ENCODE data around the gene RTN4R. TPM values are rescaled to one million over a fixed set of nuclear protein-coding genes. Genes with fewer than 3 reads are reported as not detected.
"Not testable (repeated sequence)": the region's sequence is repeated elsewhere in the genome, so short reads cannot be mapped to it uniquely, and the experiment has no call there.

The RTN4R gene
- total RNA-seq, 1 donor = under 0.01 TPM

DNA sequence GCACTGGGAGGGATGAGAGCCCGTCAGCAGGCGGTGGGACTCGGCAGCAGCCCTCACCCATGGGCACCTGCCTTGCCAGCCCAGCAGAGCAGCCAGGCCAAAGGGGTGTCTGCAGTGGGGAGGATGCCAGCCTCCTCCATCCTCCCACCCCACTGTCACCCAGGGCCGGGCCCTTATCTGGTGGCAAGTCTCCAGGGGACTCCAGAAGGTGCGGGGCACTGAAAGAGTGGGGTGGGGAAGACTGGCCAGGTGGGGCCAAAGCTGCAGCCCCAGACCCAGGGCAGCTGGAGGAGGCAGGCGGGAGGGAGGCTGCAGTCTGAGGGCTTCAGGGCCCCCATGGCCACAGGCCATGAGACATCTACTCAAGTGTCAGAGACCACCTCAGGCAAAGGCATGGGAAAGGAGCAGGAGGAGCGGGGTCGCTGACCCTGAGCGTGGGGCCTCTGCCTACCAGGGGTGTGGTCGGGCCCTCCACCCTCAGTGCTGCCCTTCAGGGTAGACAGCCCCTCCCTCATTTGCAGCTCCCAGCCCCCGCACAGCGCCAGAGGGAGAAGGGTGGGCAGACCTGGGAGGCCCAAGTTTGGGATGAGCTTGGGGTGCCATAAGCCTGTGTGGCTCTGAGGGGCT lies 48.2 kb upstream of the RTN4R start:
- Histone ChIP-seq H3K4me2 (ENCODE audit: insufficient read depth, low read length) (no peak overlapping the region), H3K9me3 (ENCODE audit: low read depth, low read length) (no peaks in the 10 kb centered on the region), H3K79me2 (ENCODE audit: insufficient read depth, low read length) (peaks cover 35% of the 10 kb centered on the region), H3K36me3 (ENCODE audit: insufficient read depth, low read length) (no peaks in the 10 kb centered on the region), H4K20me1 (ENCODE audit: insufficient read depth, low read length) (peaks cover 11% of the 10 kb centered on the region), H2AFZ (ENCODE audit: low read length) (no peak overlapping the region), H3K27me3 (ENCODE audit: insufficient read depth, low read length) (no peaks in the 10 kb centered on the region), H3K4me1 (ENCODE audit: insufficient read depth, low read length) (peaks cover 18% of the 10 kb centered on the region), H3K4me3 (ENCODE audit: insufficient read depth, low read length) (no peak overlapping the region), H3K27ac (ENCODE audit: low read depth, low read length) (no peak overlapping the region)
- peak; percentile 34 for DNase-seq (ENCODE audit: insufficient read length, low spot score, missing footprints)
- TF ChIP-seq, protein P1, sequence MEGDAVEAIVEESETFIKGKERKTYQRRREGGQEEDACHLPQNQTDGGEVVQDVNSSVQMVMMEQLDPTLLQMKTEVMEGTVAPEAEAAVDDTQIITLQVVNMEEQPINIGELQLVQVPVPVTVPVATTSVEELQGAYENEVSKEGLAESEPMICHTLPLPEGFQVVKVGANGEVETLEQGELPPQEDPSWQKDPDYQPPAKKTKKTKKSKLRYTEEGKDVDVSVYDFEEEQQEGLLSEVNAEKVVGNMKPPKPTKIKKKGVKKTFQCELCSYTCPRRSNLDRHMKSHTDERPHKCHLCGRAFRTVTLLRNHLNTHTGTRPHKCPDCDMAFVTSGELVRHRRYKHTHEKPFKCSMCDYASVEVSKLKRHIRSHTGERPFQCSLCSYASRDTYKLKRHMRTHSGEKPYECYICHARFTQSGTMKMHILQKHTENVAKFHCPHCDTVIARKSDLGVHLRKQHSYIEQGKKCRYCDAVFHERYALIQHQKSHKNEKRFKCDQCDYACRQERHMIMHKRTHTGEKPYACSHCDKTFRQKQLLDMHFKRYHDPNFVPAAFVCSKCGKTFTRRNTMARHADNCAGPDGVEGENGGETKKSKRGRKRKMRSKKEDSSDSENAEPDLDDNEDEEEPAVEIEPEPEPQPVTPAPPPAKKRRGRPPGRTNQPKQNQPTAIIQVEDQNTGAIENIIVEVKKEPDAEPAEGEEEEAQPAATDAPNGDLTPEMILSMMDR (IDR thresholded peaks at IDR 0.05; ENCODE audit: extremely low read depth, low read depth, low read length) = no peak

DNA sequence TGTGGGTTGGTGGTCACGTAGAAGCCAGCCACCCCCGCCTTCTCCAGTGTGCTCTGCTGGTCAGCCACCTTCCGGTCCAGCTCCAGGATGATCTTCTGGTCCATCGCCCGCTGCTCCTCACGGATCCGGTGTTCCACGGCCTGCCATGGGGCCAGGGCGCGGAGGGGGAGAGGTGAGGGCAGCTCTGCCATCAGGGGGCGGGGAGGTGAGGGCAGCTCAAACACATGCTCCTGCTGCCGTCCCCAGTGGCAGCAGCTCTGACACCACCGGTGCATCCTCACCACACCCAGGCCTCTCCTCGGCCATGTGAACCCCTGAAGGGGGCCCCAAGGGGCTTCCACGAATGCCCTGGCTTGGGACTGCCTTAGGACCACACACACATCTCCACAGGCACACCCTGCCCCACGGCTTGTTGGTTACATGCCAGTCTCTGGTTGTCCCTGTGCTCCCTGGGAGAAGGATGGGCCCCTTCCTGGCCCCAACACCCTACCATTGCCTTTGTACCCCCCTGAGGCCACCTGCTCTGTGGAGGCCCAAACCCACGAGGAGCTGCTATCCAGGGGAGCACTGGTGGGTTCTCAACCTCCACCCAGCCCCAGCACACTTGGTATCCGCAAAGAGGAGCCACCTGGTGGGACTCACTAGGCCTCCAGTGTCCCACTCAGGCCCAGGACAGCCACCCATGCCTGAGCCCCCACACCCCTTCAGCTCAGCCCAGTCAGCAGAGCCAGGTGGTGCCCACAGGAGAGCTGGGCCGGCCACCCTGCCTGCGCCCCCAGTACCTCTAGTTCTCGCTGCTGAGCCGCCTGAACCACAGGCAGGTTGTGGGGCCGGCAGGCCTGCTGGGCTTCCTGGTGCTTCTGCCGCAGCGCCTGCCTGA lies 47.5 kb upstream of the RTN4R start:
- no peak overlapping the region for H3K27ac ChIP-seq (ENCODE audit: low read depth, low read length)
- H3K79me2 ChIP-seq (ENCODE audit: insufficient read depth, low read length) = peaks cover 32% of the 10 kb centered on the region
- TF ChIP-seq, protein P1 (IDR thresholded peaks at IDR 0.05; ENCODE audit: extremely low read depth, low read depth, low read length) = no peak
- no peak overlapping the region for H2AFZ ChIP-seq (ENCODE audit: low read length)
- H3K4me2 ChIP-seq (ENCODE audit: insufficient read depth, low read length) = no peak overlapping the region
- no peaks in the 10 kb centered on the region for H3K9me3 ChIP-seq (ENCODE audit: low read depth, low read length)
- peak; percentile 45 for DNase-seq (ENCODE audit: insufficient read length, low spot score, missing footprints)
- H3K36me3 ChIP-seq (ENCODE audit: insufficient read depth, low read length) = no peaks in the 10 kb centered on the region
- H3K4me1 ChIP-seq (ENCODE audit: insufficient read depth, low read length) = peaks cover 13% of the 10 kb centered on the region
- H3K4me3 ChIP-seq (ENCODE audit: insufficient read depth, low read length) = no peak overlapping the region
- no peaks in the 10 kb centered on the region for H3K27me3 ChIP-seq (ENCODE audit: insufficient read depth, low read length)
- H4K20me1 ChIP-seq (ENCODE audit: insufficient read depth, low read length) = peaks cover 11% of the 10 kb centered on the region

DNA sequence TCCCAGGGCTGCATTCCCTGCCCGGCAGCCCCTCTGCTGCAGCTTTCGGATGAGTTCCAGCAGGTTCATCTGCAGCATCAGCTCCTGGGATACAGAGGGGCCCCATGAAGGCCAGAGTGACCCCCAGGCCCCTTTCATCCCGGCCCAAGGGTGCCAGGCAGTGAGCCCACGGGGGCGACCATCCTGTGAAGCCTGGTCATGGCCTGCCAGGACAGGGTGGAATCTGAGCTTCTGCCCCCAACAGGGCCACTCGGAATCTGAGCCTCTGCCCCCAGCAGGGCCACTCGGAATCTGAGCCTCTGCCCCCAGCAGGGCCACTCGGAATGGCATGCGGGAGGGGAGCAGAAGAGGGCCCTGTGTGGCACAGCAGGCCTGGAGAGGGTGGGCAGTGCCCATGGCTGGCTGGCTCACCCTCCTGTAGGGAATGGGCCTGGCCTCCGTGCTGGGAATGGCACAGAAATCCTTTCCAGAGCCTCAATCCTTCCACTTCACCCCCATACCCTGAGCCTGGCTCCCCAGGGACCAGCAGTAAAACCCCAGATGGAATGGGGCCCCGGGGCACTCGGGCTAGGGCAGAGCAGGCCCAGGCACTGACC lies 46.7 kb upstream of the RTN4R start:
- Histone ChIP-seq H3K4me1 (ENCODE audit: insufficient read depth, low read length) (peaks cover 13% of the 10 kb centered on the region), H4K20me1 (ENCODE audit: insufficient read depth, low read length) (peaks cover 11% of the 10 kb centered on the region), H3K79me2 (ENCODE audit: insufficient read depth, low read length) (peaks cover 26% of the 10 kb centered on the region)
- not testable (repeated sequence) for H3K4me2 ChIP-seq (ENCODE audit: insufficient read depth, low read length); H3K27ac ChIP-seq (ENCODE audit: low read depth, low read length); H3K4me3 ChIP-seq (ENCODE audit: insufficient read depth, low read length); H3K36me3 ChIP-seq (ENCODE audit: insufficient read depth, low read length); H3K9me3 ChIP-seq (ENCODE audit: low read depth, low read length); H3K27me3 ChIP-seq (ENCODE audit: insufficient read depth, low read length); H2AFZ ChIP-seq (ENCODE audit: low read length)
- DNase-seq (ENCODE audit: insufficient read length, low spot score, missing footprints) = peak; percentile 22

DNA sequence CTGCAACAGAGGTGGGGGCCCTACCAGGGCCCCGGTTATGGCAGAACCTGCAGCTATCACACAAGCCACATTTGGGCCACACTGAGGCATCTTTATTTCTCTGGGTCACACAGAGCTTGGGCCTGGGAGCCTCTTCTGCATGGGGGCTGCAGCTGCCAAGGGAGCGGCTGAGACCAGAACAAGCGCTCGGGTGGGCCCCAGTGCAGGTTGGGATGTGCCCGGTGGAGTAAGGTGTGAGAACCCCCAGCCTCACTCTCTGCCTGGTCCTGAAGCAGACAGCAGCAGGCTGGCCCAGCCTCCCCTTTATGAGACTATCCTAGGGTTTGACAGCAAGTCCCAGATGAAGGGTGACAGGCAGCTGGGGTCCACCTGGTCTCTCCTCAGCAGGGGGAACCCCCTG lies 46.1 kb upstream of the RTN4R start:
- Histone ChIP-seq H4K20me1 (ENCODE audit: insufficient read depth, low read length) (peaks cover 11% of the 10 kb centered on the region), H3K79me2 (ENCODE audit: insufficient read depth, low read length) (peaks cover 22% of the 10 kb centered on the region), H3K4me1 (ENCODE audit: insufficient read depth, low read length) (peaks cover 12% of the 10 kb centered on the region)
- H3K27me3 ChIP-seq (ENCODE audit: insufficient read depth, low read length); DNase-seq (ENCODE audit: insufficient read length, low spot score, missing footprints); H3K9me3 ChIP-seq (ENCODE audit: low read depth, low read length); H3K4me2 ChIP-seq (ENCODE audit: insufficient read depth, low read length); H3K36me3 ChIP-seq (ENCODE audit: insufficient read depth, low read length); H3K27ac ChIP-seq (ENCODE audit: low read depth, low read length); H3K4me3 ChIP-seq (ENCODE audit: insufficient read depth, low read length); H2AFZ ChIP-seq (ENCODE audit: low read length): not testable (repeated sequence)

DNA sequence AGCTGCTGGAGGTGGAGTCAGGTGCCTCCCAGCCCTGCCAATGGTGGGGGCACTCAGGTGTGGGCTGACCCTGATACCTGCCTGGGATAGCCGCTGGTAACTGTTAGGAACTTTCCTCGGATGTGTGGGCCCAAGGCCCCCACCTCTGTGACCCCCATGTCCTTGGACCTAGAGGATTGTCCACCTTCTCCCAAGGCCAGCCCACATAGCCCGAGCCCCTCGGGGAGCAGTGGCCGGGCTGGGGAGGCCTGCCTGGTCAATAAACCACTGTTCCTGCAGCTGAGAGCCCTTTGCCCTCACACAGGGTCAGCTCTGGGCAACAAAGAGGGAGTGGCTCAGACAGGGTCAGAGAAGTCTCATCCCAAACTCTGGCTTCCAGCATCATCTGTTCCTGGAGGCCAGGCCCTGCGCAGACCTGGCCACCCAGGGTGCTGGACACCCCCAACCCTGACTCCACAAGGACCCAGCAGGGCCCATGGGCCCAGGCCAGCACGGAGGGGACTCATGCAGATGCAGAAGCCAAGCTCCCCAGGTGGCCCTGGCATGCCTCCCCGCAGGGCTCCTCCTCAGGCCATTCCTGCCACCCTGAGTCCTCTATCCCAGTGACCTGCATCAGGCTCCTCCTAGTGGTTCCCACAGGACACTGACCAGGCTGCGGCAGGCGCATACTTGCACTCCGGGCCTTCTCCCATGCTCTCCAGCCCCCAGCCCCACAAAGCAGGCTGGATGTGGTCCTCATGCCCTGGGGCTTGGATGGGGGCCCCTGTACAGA lies 45.4 kb upstream of the RTN4R start:
- H3K36me3 ChIP-seq (ENCODE audit: insufficient read depth, low read length); H2AFZ ChIP-seq (ENCODE audit: low read length); H3K27ac ChIP-seq (ENCODE audit: low read depth, low read length); H3K4me3 ChIP-seq (ENCODE audit: insufficient read depth, low read length); H3K9me3 ChIP-seq (ENCODE audit: low read depth, low read length); H3K27me3 ChIP-seq (ENCODE audit: insufficient read depth, low read length); H3K4me2 ChIP-seq (ENCODE audit: insufficient read depth, low read length); H3K4me1 ChIP-seq (ENCODE audit: insufficient read depth, low read length); H4K20me1 ChIP-seq (ENCODE audit: insufficient read depth, low read length): not testable (repeated sequence)
- peaks cover 15% of the 10 kb centered on the region for H3K79me2 ChIP-seq (ENCODE audit: insufficient read depth, low read length)
- peak; percentile 50 for DNase-seq (ENCODE audit: insufficient read length, low spot score, missing footprints)

Measured in osteoblast (primary cell).